HG02623 (cell line): Measurements from ENCODE around the gene PRSS2.

Experiments used
- ATAC-seq: cut with Tn5 transposase; IDR thresholded peaks from one replicate; pipeline ENCODE4 v1.9.1; 2021; ENCODE audit warnings: moderate library complexity; ENCODE audit not compliant: unreplicated experiment

The PRSS2 gene

GRCh38 chr7:142819530-142819929 lies 48.8 kb downstream of the PRSS2 start:
- ATAC-seq, result no peak

GRCh38 chr7:142822714-142823113 lies 51.9 kb downstream of the PRSS2 start:
- ATAC-seq, result no peak
